ENCODE results near the gene SGTA. TPM values are rescaled to one million over a fixed set of nuclear protein-coding genes. Genes with fewer than 3 reads are reported as not detected.

The SGTA gene
- total RNA-seq, 2 experiments from 2014 or later: 44.3 to 44.6 TPM

- H3K36me3 Mint-ChIP-seq (ENCODE audit: low read depth): peaks cover 3% of the 10 kb centered on the region
- no peak overlapping the region for H3K27ac Mint-ChIP-seq
- H3K9me3 Mint-ChIP-seq: no peaks in the 10 kb centered on the region
- H3K4me3 Mint-ChIP-seq: no peak overlapping the region
- H3K27me3 Mint-ChIP-seq (ENCODE audit: low read depth): peaks cover 7% of the 10 kb centered on the region
- intact Hi-C loops (cut with micrococcal nuclease): no loop called here
- CTCF ChIA-PET: no interaction called here
- DNase-seq: no peak
- H3K4me1 Mint-ChIP-seq (ENCODE audit: low read depth): peaks cover 2% of the 10 kb centered on the region
These were observed 52.9 kb downstream of the SGTA start for GRCh38 chr19:2729943-2730818.

DNA sequence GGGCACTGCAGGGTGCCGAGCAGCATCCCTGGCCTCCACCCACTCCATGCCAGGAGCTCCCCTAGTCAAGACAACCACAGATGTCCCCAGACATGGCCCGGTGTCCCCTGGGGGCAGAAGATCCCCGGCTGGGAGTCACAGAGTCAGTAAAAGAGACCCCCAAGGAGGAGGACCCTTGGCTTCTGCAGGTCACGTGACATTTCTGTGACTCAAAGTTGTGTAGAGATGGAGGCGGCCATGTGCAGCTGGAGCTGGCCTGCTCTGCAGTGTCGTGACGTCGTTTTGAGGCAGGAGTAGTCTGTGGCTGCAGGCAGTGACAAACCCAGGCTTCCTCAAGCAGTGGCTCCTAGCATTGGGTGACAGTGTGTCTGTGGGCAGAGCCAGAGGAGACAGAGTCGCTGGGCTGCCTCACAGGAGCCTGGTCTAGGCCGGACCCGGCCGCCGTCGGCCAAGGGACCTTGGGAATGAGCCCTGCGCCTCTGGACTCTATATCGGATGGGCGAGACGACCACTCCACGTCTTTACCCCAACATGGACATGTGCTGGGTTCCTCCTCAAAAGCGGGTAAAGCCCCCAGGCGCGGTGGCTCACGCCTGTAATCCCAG, 54.2 kb downstream of the SGTA start:
- CTCF ChIA-PET: no interaction called here
- H3K4me1 Mint-ChIP-seq (ENCODE audit: low read depth): peaks cover 2% of the 10 kb centered on the region
- no peak for DNase-seq
- H3K36me3 Mint-ChIP-seq (ENCODE audit: low read depth): peaks cover 3% of the 10 kb centered on the region
- H3K9me3 Mint-ChIP-seq: no peaks in the 10 kb centered on the region
- no peak overlapping the region for H3K27ac Mint-ChIP-seq
- intact Hi-C loops (cut with micrococcal nuclease): no loop called here
- peaks cover 13% of the 10 kb centered on the region for H3K27me3 Mint-ChIP-seq (ENCODE audit: low read depth)
- no peak overlapping the region for H3K4me3 Mint-ChIP-seq

DNA sequence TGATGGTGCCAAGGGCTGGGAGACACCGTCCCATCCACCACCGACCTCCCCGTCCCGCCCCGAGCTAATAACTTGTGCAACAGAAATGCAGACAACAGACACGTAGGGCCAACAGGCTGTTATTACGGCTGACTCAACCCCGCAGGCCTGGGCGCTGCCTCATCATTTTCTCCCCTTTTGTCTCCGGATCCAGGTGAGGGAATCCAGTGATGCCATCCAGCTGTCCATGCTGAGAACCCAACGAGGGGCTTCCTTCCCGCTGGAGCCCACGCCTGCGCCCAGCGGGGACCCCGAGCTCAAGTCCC, 55.5 kb downstream of the SGTA start:
- no peak overlapping the region for H3K27ac Mint-ChIP-seq
- H3K9me3 Mint-ChIP-seq: no peaks in the 10 kb centered on the region
- peaks cover 2% of the 10 kb centered on the region for H3K4me1 Mint-ChIP-seq (ENCODE audit: low read depth)
- no peaks in the 10 kb centered on the region for H3K36me3 Mint-ChIP-seq (ENCODE audit: low read depth)
- CTCF ChIA-PET: interaction anchor here (1.0 to 1.2 kb wide), 2 partner anchors 21 to 79 kb away, joined by 3 read pairs; no protein-coding TSS in a partner anchor
- no peak overlapping the region for H3K4me3 Mint-ChIP-seq
- intact Hi-C loops (cut with micrococcal nuclease): no loop called here
- DNase-seq: no peak
- H3K27me3 Mint-ChIP-seq (ENCODE audit: low read depth): peaks cover 13% of the 10 kb centered on the region

- CTCF ChIA-PET: interaction anchor here (1.0 to 1.2 kb wide), 2 partner anchors 22 to 79 kb away, joined by 3 read pairs; no protein-coding TSS in a partner anchor
These were observed 56.0 kb downstream of the SGTA start for GRCh38 chr19:2726904-2727639.

GRCh38 chr19:2726160-2726855, 56.8 kb downstream of the SGTA start:
- no peak overlapping the region for H3K4me3 Mint-ChIP-seq
- CTCF ChIA-PET: interaction anchor here (1.2 kb wide), 1 partner anchor 78 kb away, joined by 3 read pairs; no protein-coding TSS in a partner anchor
- peaks cover 23% of the 10 kb centered on the region for H3K27me3 Mint-ChIP-seq (ENCODE audit: low read depth)
- intact Hi-C loops (cut with micrococcal nuclease): no loop called here
- no peaks in the 10 kb centered on the region for H3K9me3 Mint-ChIP-seq
- H3K4me1 Mint-ChIP-seq (ENCODE audit: low read depth): peaks cover 2% of the 10 kb centered on the region
- no peak overlapping the region for H3K27ac Mint-ChIP-seq
- DNase-seq: no peak
- no peaks in the 10 kb centered on the region for H3K36me3 Mint-ChIP-seq (ENCODE audit: low read depth)

More at GRCh38 chr19:2726904-2727639, 56.0 kb downstream of the SGTA start:
- Mint-ChIP-seq H3K9me3 (no peaks in the 10 kb centered on the region), H3K27ac (no peak overlapping the region), H3K4me3 (no peak overlapping the region), H3K4me1 (ENCODE audit: low read depth) (peaks cover 2% of the 10 kb centered on the region), H3K27me3 (ENCODE audit: low read depth) (peaks cover 17% of the 10 kb centered on the region), H3K36me3 (ENCODE audit: low read depth) (no peaks in the 10 kb centered on the region)
- intact Hi-C loops (cut with micrococcal nuclease): no loop called here
- DNase-seq: no peak

DNA sequence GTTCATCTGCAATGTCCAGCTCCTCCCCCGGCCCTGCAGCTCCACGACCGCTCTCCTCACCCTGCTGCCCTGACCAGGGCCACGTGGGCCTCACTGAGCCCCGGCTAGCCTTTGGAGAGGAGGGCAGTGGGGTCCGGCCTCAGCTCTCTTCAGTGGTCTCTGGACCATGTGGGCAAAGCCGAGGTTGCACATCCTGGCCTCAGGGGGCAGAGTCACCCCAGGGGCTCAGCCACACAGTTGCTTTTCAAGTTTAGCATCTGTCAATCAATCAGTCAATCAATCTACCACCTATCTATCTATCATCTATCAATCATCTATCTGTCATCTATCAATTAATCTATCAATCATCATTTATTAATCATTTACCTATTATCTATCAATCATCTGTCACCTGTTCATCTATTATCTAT, 58.9 kb downstream of the SGTA start:
- H3K4me1 Mint-ChIP-seq (ENCODE audit: low read depth): peaks cover 5% of the 10 kb centered on the region
- H3K36me3 Mint-ChIP-seq (ENCODE audit: low read depth): no peaks in the 10 kb centered on the region
- no peak for DNase-seq
- intact Hi-C loops (cut with micrococcal nuclease): no loop called here
- H3K27ac Mint-ChIP-seq: no peak overlapping the region
- no peak overlapping the region for H3K4me3 Mint-ChIP-seq
- no peaks in the 10 kb centered on the region for H3K9me3 Mint-ChIP-seq
- H3K27me3 Mint-ChIP-seq (ENCODE audit: low read depth): peaks cover 31% of the 10 kb centered on the region
- CTCF ChIA-PET: no interaction called here

GRCh38 chr19:2723747-2724146, 59.3 kb downstream of the SGTA start:
- H3K9me3 Mint-ChIP-seq: no peaks in the 10 kb centered on the region

DNA sequence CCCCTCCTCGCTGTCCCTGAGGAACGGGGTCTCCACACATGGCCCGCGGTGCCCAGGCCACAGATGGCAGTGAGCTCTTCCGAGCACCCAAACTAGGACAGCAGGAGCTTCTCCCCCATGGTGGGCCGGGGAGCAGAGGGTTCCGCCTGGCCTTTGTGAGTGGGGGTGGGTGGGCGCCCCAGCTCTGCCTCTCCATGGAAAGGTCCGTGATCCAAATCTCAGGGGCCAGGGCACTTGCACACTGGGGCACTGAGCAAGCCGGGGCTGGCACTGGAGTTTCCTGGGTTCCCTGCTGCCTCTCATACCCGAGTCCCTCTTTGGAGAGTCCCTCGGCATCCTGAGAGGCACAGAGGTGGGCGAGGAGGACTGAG, 59.7 kb downstream of the SGTA start:
- CTCF ChIA-PET: interaction anchor here (1.1 kb wide), 1 partner anchor 75 kb away, joined by 3 read pairs; no protein-coding TSS in a partner anchor
- Mint-ChIP-seq H3K27me3 (ENCODE audit: low read depth) (peaks cover 31% of the 10 kb centered on the region), H3K36me3 (ENCODE audit: low read depth) (no peaks in the 10 kb centered on the region), H3K9me3 (no peaks in the 10 kb centered on the region), H3K4me3 (no peak overlapping the region), H3K4me1 (ENCODE audit: low read depth) (peaks cover 5% of the 10 kb centered on the region), H3K27ac (no peak overlapping the region)
- DNase-seq: no peak
- intact Hi-C loops (cut with micrococcal nuclease): no loop called here

More at GRCh38 chr19:2723747-2724146, 59.3 kb downstream of the SGTA start:
- Mint-ChIP-seq H3K4me3 (no peak overlapping the region), H3K4me1 (ENCODE audit: low read depth) (peaks cover 5% of the 10 kb centered on the region), H3K27ac (no peak overlapping the region), H3K27me3 (ENCODE audit: low read depth) (peaks cover 31% of the 10 kb centered on the region), H3K36me3 (ENCODE audit: low read depth) (no peaks in the 10 kb centered on the region)
- no peak for DNase-seq
- CTCF ChIA-PET: no interaction called here
- intact Hi-C loops (cut with micrococcal nuclease): no loop called here

- peaks cover 33% of the 10 kb centered on the region for H3K27me3 Mint-ChIP-seq (ENCODE audit: low read depth)
- DNase-seq: no peak
- intact Hi-C loops (cut with micrococcal nuclease): no loop called here
- H3K4me1 Mint-ChIP-seq (ENCODE audit: low read depth): peaks cover 5% of the 10 kb centered on the region
- H3K27ac Mint-ChIP-seq: no peak overlapping the region
- CTCF ChIA-PET: interaction anchor here (1.1 kb wide), 1 partner anchor 74 kb away, joined by 3 read pairs; no protein-coding TSS in a partner anchor
- H3K9me3 Mint-ChIP-seq: no peaks in the 10 kb centered on the region
- no peaks in the 10 kb centered on the region for H3K36me3 Mint-ChIP-seq (ENCODE audit: low read depth)
- no peak overlapping the region for H3K4me3 Mint-ChIP-seq
These were observed 60.3 kb downstream of the SGTA start for GRCh38 chr19:2722541-2723344.

- CTCF ChIA-PET: interaction anchor here (1.1 kb wide), 1 partner anchor 73 kb away, joined by 3 read pairs; no protein-coding TSS in a partner anchor
- Mint-ChIP-seq H3K4me3 (peak overlapping the region; percentile 27), H3K9me3 (no peaks in the 10 kb centered on the region), H3K27ac (no peak overlapping the region), H3K4me1 (ENCODE audit: low read depth) (peaks cover 3% of the 10 kb centered on the region), H3K36me3 (ENCODE audit: low read depth) (no peaks in the 10 kb centered on the region), H3K27me3 (ENCODE audit: low read depth) (peaks cover 34% of the 10 kb centered on the region)
- intact Hi-C loops (cut with micrococcal nuclease): no loop called here
- no peak for DNase-seq
These were observed 61.2 kb downstream of the SGTA start for GRCh38 chr19:2721570-2722540.

All from activated naive CD4-positive, alpha-beta T cell treated with anti-CD3 and anti-CD28 coated beads for 36 hours (primary cell).